Right lobe of liver (tissue), 4 donors: Measurements from ENCODE around the gene CTPS2.

Experiments
- POLR2A ChIP-seq: fragments of 450-650 bp; IDR thresholded peaks from one replicate; pipeline ENCODE4 v1.6.1; 2017; ENCODE audit warnings: antibody characterized with exemption, mild to moderate bottlenecking
- TF ChIP-seq, protein P1 (sequence below), 4 donors: fragments of 200-600 bp in 3 of 4; fragments of 450-650 bp in 1 of 4; IDR thresholded peaks; one replicate each; pipeline versions ENCODE4 v1.5.1 to v1.8.0; 2016 to 2022; ENCODE audit warnings: antibody characterized with exemption in 4 of 4, mild to moderate bottlenecking in 2 of 4
- donor health status: DM: no; HTN: no; CAD: no.
- donor health status: DM: no; HTN: no; CAD: no.
- donor health status: DM: no; HTN: yes; CAD: no.

DNA sequence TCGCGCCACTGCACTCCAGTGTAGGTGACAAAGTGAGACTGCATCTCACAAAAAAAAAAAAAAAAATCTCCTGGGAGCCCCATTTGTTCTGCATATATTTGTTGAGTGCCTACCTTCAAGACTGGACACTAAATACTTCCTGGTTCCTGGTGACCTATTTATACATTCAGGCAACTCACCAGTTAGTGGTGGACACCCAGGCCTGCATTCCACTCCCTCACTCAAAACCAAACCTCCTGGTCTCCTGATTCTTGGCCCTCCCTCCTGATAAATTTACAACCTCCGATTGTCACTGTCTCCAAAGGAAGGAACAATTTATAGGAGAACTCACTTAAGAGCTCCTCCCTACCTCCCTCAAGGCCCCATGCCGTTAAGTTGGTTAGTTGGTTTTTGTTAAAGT, 10.0 kb upstream of the CTPS2 start:
- no peak for TF ChIP-seq POLR2A
- TF ChIP-seq, protein P1, sequence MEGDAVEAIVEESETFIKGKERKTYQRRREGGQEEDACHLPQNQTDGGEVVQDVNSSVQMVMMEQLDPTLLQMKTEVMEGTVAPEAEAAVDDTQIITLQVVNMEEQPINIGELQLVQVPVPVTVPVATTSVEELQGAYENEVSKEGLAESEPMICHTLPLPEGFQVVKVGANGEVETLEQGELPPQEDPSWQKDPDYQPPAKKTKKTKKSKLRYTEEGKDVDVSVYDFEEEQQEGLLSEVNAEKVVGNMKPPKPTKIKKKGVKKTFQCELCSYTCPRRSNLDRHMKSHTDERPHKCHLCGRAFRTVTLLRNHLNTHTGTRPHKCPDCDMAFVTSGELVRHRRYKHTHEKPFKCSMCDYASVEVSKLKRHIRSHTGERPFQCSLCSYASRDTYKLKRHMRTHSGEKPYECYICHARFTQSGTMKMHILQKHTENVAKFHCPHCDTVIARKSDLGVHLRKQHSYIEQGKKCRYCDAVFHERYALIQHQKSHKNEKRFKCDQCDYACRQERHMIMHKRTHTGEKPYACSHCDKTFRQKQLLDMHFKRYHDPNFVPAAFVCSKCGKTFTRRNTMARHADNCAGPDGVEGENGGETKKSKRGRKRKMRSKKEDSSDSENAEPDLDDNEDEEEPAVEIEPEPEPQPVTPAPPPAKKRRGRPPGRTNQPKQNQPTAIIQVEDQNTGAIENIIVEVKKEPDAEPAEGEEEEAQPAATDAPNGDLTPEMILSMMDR (IDR thresholded peaks at IDR 0.05), result no peak
